HG03558 (cell line): ENCODE measurements around the gene DIO2.

Source experiments
- ATAC-seq: cut with Tn5 transposase; IDR thresholded peaks from one replicate; pipeline ENCODE4 v1.9.1; 2021; ENCODE audit warnings: moderate number of reproducible peaks; ENCODE audit not compliant: unreplicated experiment; ENCODE audit errors: extremely low read depth

DIO2 gene

GRCh38 chr14:80211153-80212022, at the start of gene DIO2:
Gene DIO2 (minus strand): TSS chr14:80211504. CDS start chr14:80211472, 32 bp downstream.
- ATAC-seq: no peak

- no peak for ATAC-seq
Observed at GRCh38 chr14:80260645-80261044, 49.3 kb upstream of the DIO2 start.

GRCh38 chr14:80239631-80240030, 28.3 kb upstream of the DIO2 start:
- ATAC-seq: no peak

GRCh38 chr14:80237143-80237542, 25.8 kb upstream of the DIO2 start:
- no peak for ATAC-seq

- no peak for ATAC-seq
Observed at GRCh38 chr14:80233470-80234089, 22.3 kb upstream of the DIO2 start.

GRCh38 chr14:80231702-80232101, 20.4 kb upstream of the DIO2 start:
- no peak for ATAC-seq

- ATAC-seq: no peak
Observed at GRCh38 chr14:80223696-80224465, 12.6 kb upstream of the DIO2 start.

- ATAC-seq: no peak
Observed at GRCh38 chr14:80216818-80217217, 5.5 kb upstream of the DIO2 start.

- ATAC-seq: no peak
Observed at GRCh38 chr14:80215756-80216581, 4.7 kb upstream of the DIO2 start.

- no peak for ATAC-seq
Observed at GRCh38 chr14:80215081-80215480, 3.8 kb upstream of the DIO2 start.

GRCh38 chr14:80213602-80214001, 2.3 kb upstream of the DIO2 start:
- no peak for ATAC-seq

- no peak for ATAC-seq
Observed at GRCh38 chr14:80212023-80212397, 706 bp upstream of the DIO2 start.

GRCh38 chr14:80208461-80208860, 2.8 kb downstream of the DIO2 start:
- no peak for ATAC-seq

- no peak for ATAC-seq
Observed at GRCh38 chr14:80206351-80207080, 4.8 kb downstream of the DIO2 start.

GRCh38 chr14:80202888-80203562, 8.3 kb downstream of the DIO2 start:
- no peak for ATAC-seq

GRCh38 chr14:80200093-80200492, 11.2 kb downstream of the DIO2 start:
- no peak for ATAC-seq

GRCh38 chr14:80188571-80188970, 22.7 kb downstream of the DIO2 start:
- no peak for ATAC-seq

- ATAC-seq: no peak
Observed at GRCh38 chr14:80186301-80186800, 25.0 kb downstream of the DIO2 start.

GRCh38 chr14:80176893-80177292, 34.4 kb downstream of the DIO2 start:
- no peak for ATAC-seq
